ENCODE results near the gene BBS5.
A peak's percentile ranks its signal among the peaks of the same experiment; 100 is the strongest.
"Not testable (repeated sequence)": the region's sequence is repeated elsewhere in the genome, so short reads cannot be mapped to it uniquely, and the experiment has no call there.

BBS5 gene

GRCh38 chr2:169479257-169480078 is at the start of gene BBS5:
Gene BBS5, plus strand, starts transcription at chr2:169479494. Its CDS starts 60 bp downstream, at chr2:169479554.
- DNase-seq (ENCODE audit: low read depth) = peak; percentile 50

DNA sequence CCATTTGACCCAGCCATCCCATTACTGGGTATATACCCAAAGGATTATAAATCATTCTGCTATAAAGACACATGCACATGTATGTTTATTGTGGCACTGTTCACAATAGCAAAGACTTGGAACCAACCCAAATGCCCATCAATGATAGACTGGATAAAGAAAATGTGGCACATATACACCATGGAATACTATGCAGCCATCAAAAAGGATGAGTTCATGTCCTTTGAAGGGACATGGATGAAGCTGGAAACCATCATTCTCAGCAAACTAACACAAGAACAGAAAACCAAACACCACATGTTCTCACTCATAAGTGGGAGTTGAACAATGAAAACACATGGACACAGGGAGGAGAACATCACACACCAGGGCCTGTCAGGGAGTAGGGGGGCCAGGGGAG is 47.5 kb upstream of the BBS5 start:
- not testable (repeated sequence) for DNase-seq (ENCODE audit: low read depth)

DNA sequence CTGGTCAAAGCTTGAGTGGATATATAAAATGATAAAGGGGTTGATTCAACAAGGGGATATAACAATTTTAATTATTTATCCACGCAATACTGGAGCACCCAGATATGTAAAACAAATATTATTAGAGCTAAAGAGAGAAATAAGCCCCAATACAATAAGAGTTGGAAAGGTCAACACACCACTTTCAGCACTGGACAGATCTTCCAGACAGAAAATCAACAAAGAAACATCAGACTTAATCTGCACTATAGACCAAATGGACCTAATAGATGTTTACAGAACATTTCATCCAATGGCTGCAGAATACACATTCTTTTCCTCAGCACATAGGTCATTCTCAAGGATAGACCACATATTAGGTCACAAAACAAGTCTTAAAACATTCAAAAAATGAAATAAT is 45.1 kb upstream of the BBS5 start:
- not testable (repeated sequence) for DNase-seq (ENCODE audit: low read depth)

DNA sequence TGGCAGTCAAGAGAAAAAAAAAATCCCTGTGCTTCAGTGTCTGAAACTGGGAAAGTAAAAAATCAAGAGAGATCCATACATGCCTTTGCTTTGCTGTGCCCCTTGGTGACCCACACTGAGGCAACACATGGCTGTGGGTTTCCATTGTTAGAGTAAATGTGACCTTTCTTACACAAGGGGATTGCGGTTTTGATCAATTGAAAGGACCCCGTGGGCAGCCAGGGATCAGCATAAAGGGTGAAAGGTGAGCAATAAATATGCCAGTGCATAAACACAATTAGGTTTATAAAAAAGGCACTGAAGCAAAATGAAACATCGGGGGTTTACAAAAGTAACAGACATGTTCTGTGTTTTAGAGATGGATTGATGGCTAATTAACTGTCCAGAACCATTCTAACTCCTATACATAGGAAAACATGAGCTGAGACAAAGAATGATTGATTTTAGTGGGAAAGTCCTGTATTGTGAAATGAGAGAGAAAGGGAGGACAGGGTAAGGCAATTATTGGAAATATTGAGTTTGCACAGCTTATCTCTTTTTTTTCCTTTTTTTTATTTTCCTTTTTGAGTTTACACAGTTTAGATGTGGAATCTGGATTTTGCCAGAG is 40.7 kb upstream of the BBS5 start:
- DNase-seq (ENCODE audit: low read depth) = no peak

DNA sequence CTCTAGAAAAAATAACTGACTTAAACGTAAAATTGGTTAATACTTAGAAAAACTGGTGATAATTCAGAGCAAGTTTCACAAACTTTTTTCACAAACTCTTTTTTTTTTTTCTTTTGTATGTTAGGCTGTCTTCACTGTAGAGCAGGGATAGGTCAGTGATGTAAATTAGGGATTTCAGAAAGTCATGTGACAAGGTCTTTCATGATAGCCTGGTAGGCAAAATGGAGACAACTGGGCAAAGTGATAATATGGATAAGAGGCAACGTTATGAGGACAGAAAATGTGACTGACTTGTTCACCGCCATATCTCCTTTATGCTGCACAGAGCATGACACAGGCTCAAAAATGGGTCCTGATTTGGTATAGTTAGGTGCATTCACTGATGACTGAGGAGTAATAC is 39.4 kb upstream of the BBS5 start:
- DNase-seq (ENCODE audit: low read depth) = no peak

DNA sequence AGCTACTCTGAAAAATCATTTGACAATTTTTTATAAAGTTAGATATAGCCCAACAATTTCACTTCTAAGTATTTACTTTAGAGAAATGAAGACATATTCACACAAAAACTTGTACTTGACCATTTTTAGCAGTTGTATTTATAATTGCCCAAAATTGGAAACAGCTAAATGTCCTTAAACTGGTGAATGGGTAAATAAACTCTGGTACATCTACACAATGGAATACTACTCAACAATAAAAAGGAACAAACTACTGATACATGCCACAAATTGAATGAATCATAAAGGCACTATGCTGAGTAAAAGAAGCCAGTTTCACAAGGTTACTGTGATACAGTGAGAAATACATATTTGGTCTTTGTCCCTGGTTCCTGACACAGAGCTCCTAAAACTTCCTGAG is 32.8 kb upstream of the BBS5 start:
- no peak for DNase-seq (ENCODE audit: low read depth)

DNA sequence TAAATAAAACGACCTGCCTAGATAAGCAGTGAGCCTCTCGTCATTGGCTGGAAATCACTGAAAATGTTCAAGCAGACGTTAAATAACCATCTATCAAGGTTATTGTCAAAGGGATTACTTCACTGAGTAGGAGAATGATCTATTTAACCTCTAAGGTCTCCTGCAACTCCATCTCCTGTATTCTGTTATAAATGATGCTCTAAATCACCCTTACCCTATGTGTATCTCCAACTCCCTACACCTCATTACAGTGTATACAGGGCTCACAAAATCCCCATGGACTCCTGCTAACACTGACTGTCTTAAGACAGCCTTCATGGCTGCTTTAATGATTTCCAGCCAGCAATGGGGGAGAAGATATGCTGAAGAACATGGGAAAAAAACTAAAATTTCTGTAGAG is 31.0 kb upstream of the BBS5 start:
- no peak for DNase-seq (ENCODE audit: low read depth)

GRCh38 chr2:169448865-169449264 is 30.4 kb upstream of the BBS5 start:
- DNase-seq (ENCODE audit: low read depth) = no peak

GRCh38 chr2:169452080-169452479 is 27.2 kb upstream of the BBS5 start:
- no peak for DNase-seq (ENCODE audit: low read depth)

DNA sequence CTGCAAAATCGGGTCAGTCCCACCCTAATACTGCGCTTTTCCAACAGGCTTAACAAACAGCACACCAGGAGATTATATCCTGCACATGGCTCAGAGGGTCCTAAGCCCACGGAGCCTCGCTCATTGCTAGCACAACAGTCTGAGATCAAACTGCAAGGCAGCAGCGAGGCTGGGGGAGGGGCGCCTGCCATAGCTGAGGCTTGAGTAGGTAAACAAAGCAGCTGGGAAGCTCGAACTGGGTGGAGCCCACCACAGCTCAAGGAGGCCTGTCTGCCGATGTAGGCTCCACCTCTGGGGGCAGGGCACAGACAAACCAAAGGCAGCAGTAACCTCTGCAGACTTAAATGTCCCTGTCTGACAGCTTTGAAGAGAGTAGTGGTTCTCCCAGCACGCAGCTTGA is 26.2 kb upstream of the BBS5 start:
- not testable (repeated sequence) for DNase-seq (ENCODE audit: low read depth)

DNA sequence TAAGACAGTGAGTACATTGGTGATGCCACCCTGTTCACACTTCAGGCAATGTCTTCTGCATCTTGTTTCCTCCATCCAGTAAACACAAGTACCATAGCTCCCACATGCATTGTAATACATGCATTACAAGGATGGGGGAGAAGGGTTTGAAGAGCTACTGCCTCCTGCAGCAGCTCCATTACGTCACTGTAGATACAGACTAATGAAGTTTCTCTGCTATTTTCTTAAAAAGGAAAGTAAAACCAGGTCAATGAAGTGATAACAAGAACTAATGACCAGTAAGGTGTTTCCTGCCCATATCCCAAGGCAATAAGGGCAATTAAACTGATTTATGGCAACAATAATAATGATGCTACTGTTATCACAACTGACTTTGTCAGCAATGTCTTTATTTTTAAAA is 18.2 kb upstream of the BBS5 start:
- DNase-seq (ENCODE audit: low read depth) = no peak

- no peak for DNase-seq (ENCODE audit: low read depth)
Measured at GRCh38 chr2:169462896-169463695, 16.2 kb upstream of the BBS5 start.

DNA sequence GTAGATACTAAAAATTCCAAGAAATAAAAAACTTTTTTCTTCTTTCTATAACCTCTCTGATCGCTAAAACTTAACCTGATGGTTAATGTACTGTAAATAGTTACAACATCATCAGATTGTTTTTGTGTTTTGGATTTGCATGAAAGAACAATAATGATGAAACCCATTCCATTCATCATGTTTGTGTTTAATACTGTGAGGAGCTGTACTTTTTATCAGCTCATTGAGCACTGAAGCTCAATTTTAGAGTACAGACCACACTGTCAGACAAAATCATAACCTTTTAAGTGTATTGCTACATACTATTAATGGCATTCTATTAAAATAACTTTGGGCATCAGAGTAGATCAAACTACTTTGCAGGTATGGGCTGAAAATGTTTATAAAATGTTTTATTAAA is 14.8 kb upstream of the BBS5 start:
- DNase-seq (ENCODE audit: low read depth) = no peak

DNA sequence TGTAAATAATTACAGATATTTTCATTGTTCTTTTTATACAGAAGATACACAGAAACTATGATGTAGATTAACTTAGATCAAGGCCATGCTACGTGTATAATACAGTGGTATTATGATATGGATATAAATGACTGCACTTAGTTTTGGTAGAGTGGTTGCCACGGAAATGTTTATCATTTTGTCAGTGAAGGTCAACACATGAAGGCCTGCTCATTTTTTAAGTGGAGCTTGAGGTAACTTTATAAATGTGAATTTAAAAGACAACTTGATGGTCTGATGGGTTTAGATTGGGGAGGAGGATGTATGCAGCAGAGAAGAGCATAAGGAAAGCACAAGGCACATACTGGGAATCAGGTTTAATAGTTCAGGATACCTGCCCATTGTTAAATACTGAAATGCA is 14.4 kb upstream of the BBS5 start:
- no peak for DNase-seq (ENCODE audit: low read depth)

DNA sequence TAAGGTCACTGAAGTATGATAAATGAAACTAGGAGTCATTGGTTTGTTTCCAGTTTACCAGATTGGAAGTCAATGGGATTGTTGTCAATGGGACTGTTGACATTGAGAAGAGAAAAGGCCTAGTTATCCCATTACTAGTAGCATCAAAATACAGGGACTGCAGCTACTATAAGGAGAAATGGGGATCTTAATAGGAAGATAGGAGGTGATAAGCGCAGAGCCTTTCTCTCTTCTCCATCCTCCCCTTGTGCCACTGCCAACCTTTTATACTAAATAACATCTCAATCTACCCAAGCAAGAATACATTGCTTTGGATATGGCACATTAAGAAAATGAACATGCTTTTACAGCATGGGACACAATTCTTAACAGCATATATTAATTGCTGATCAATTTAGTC is 10.5 kb upstream of the BBS5 start:
- no peak for DNase-seq (ENCODE audit: low read depth)

DNA sequence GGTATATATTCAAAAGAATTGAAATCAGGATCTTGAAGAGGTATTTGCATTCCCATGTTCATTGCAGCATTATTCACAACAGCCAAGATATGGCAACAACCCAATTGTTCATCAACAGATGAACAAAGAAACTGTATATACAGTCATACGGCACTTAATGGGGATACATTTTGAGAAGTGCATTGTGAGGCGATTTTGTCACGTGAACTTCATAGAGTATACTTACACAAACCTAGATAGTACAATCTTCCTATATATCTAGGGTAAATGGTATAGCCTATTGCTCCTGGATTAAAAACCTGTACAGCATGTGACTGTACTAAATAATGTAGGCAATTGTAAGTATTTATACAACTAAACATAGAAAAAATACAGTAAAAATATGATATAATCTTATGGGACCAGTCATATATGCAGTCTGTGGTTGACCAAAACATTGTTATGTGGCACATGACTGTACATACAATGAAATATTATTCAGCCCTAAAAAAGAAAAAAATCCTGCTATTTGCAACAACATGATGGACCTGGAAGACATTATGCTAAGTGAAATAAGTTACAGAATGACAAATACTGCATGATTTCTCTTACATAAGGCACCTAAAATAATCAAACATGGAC is 9.2 kb upstream of the BBS5 start:
- no peak for DNase-seq (ENCODE audit: low read depth)

DNA sequence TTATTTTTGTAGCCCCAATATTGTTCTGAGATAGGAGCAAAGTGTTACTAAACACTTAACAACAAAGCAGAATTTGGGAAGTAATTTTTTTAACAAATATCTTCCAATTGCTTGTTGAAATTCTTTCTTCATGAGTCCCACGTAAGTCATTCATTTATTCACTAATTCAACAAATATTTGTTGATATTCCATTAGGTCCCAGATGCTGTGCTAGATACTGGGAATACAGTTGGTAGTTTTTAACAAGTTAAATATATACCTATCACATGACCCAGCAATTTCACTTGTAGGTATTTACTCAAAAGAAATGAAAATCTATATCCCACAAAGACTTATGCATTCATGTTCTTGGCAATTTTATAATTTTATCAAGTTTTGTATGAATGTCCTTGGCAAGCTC is 7.0 kb upstream of the BBS5 start:
- no peak for DNase-seq (ENCODE audit: low read depth)

DNA sequence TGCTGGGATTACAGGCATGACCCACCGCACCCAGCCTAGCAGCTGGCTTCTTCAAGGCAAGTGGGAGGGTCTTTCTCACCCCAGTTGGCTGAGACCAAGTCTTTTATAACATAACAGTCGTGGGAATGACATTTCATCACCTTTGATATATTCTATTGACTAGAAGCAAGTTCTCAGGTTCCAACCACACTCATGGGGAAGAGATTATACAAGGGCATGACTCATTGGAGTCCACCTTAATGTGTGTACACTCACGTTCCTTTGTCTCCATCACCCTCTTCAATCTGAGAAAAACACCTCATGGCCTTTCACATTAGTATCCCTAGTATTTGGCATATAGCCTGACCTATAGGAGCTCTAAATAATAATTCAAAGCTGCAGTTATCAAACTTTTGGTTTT is 2.8 kb upstream of the BBS5 start:
- no peak for DNase-seq (ENCODE audit: low read depth)

DNA sequence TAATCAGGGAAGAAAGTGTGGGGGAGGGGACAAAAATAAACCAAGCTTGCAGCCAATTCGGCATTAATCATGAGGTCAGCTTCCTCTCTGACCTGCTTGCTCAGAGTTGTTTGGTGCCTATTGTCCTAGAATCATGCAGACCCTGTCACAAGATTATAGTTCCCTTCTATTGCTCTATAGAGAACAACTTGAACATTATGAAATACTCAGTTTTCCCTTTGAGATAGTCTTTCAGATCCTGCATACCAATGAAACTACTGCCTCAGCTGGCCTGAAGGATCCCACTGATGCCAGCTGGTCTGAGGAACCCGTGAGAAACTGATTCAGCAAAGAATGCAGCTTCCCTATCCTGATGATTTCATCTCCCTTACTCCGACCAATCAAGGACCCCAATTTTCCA is 955 bp upstream of the BBS5 start:
- no peak for DNase-seq (ENCODE audit: low read depth)

GRCh38 chr2:169478745-169479256 is 493 bp upstream of the BBS5 start:
- DNase-seq (ENCODE audit: low read depth) = no peak

- DNase-seq (ENCODE audit: low read depth) = no peak
Measured at GRCh38 chr2:169480079-169480465, 778 bp downstream of the BBS5 start.

DNA sequence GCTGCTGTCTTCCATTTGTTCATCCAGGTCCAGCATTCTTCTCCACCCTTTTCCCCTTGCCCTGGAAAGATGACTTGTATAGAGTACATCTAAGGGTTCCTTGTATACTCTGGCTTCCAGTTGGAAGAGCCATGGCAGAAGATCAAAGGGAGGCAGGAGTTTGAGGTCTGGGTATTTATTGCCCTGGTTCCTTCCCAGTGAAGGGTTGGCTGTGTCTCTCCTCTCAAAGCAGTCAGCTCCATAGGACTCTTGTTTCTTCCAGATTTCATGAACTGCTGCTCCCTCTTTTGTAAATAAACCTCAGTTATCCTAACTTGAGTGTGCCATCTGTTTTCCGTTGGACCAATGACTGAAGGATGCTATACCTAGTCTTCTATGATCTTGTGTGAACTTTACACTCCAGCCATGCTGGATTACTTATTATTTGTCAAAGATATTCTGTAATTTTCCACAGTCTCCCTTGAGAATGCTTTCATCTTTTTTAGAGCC is 6.4 kb downstream of the BBS5 start:
- DNase-seq (ENCODE audit: low read depth) = no peak

Measured in HS-27A (cell line).